LNCaP clone FGC (cell line): ENCODE data around the gene ETV6.
A peak's percentile ranks its signal among the peaks of the same experiment; 100 is the strongest.

ENCODE experiments used
- DNase-seq: peaks from one replicate; pipeline ENCODE4 v3.0.0-alpha.2; 2011; ENCODE audit warnings: low read depth
- H3K4me3 ChIP-seq: 2 replicates; pipeline ENCODE4 v1.5.1; 2011; ENCODE audit warnings: mild to moderate bottlenecking, low read depth, low read length, control low read depth
- CTCF ChIP-seq: IDR thresholded peaks from 2 replicates; pipeline ENCODE4 v1.5.1; 2012; ENCODE audit warnings: mild to moderate bottlenecking; ENCODE audit not compliant: control insufficient read depth, insufficient read depth; ENCODE audit errors: extremely low read depth

The ETV6 gene

DNA sequence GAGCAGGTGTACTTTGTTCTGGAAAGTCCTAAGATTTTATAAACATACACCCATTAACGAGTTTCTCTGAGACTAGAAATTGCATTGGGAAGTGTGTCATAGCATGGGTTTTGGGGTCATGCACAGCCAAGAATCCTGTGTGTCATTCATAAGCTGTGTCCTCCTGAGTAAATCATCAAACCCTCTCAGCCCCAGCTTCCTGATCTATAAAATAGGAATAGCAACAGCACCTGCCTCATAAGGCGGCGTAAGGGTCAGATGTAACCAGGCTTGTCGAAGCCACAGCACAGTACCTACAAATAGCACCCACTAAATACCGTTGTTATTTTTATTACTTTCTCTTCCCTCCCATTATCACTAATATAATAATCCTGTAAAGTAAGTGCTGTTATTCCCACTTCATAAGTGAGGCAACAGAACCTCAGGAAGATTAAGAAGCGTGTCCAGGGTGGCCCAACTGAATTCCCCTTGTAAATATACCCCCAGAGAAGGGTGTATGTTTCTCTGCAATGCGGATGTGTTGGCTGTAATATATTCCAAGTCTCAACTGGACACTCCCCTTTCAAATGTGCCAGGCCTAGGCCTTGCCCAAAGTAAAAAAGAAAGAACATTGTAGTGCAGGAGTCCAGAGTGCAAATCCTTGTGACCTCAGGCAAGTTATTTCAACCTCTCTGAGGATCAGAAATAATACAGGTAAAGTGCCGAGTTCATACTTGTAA lies 233.0 kb downstream of the ETV6 start:
- no peak for DNase-seq
- TF ChIP-seq CTCF, result no peak
- no peak overlapping the region for H3K4me3 ChIP-seq

- no peak for TF ChIP-seq CTCF
- no peak overlapping the region for H3K4me3 ChIP-seq
- no peak for DNase-seq
These were observed 234.6 kb downstream of the ETV6 start for GRCh38 chr12:11884116-11884515.

GRCh38 chr12:11884706-11885105 lies 235.2 kb downstream of the ETV6 start:
- no peak for DNase-seq
- TF ChIP-seq CTCF, result no peak
- H3K4me3 ChIP-seq, result no peak overlapping the region; the same call in 1 of the 2 replicates

- TF ChIP-seq CTCF, result no peak
- peak; percentile 97 for DNase-seq
These were observed 236.0 kb downstream of the ETV6 start for GRCh38 chr12:11885261-11886038.

GRCh38 chr12:11886339-11886738 lies 236.9 kb downstream of the ETV6 start:
- no peak for TF ChIP-seq CTCF
- DNase-seq, result no peak
- H3K4me3 ChIP-seq, result no peak overlapping the region

More at GRCh38 chr12:11885261-11886038, 236.0 kb downstream of the ETV6 start:
- peak overlapping the region; percentile 14 for H3K4me3 ChIP-seq

DNA sequence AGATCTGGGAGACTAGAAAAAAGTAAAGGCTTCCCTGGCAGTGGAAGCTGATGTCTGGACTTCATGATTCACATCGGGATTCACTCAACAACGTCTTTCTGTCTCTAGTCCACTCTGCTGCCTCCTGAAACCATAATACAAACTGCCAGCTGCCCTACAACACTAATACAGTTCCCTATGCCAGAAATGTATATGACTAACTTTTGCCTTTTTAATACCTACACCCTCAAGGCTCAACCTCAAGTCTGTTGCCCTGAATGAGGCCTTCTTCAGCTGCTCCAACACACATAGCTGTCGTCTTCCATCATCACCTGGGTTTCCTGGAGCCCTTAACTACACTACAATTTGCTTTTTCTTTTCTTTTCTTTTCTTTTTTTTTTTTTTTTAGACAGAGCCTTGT lies 238.6 kb downstream of the ETV6 start:
- TF ChIP-seq CTCF, result no peak
- no peak for DNase-seq
- no peak overlapping the region for H3K4me3 ChIP-seq
